K562 (cell line): ENCODE data around the gene PNMA8A. TPM values are rescaled to one million over a fixed set of nuclear protein-coding genes. Genes with fewer than 3 reads are reported as not detected.

Source experiments
- ATAC-seq: fragments of 200-7000 bp; cut with Tn5 transposase; 3 replicates; pipeline ENCODE4 v1.9.1; 2020; ENCODE audit warnings: moderate library complexity
- BruUV-seq: library from RNA; stranded (reverse); fragments of 400-500 nt; replicated peaks from 2 replicates; lab custom pipeline; 2021; lab: Mats Ljungman, UMichigan
- CTCF ChIA-PET: fragments of 300-600 bp; formaldehyde crosslinking; extraction: SDS; loops from one replicate; lab custom pipeline; 2021; ENCODE audit warnings: low intra/inter-chr PET ratio; lab: Yijun Ruan, JAX
- POLR2A ChIA-PET: fragments of 300-600, 350-650 bp; sonication (Branson Sonifier 250); formaldehyde crosslinking; extraction: SDS; loops from one replicate; lab custom pipeline; 2021; ENCODE audit warnings: antibody characterized with exemption, inconsistent platforms; lab: Yijun Ruan, JAX
- DNase-seq, 4 experiments: peaks; one replicate each; pipeline versions ENCODE4 v3.0.0 to v3.0.0-alpha.2; 2011 to 2018; ENCODE audit warnings: low spot score in 3 of 4, mixed read lengths in 3 of 4; ENCODE audit errors: extremely low read depth in 1 of 4
- FAIRE-seq: peaks from 2 replicates; lab custom pipeline; 2011; peaks lifted over from hg19 to GRCh38; lab: Jason Lieb, UNC
- H2AFZ ChIP-seq: 2 replicates; pipeline ENCODE4 v1.6.0; 2011; ENCODE audit warnings: low read depth, low read length, control low read depth, inconsistent platforms
- H3K27ac ChIP-seq: fragments of 200-600 bp; 3 replicates; pipeline ENCODE4 v1.8.0; 2011; ENCODE audit warnings: low read depth, mild to moderate bottlenecking, control low read depth, inconsistent platforms, low read length, moderate library complexity, mixed read lengths; ENCODE audit errors: extremely low read depth
- H3K27me3 ChIP-seq, 2 experiments: fragments of 300-600 bp in 1 of 2; 2 replicates in 1 of 2; 3 replicates in 1 of 2; pipeline versions ENCODE4 v1.6.0 to v1.8.0; 2011; ENCODE audit warnings: inconsistent platforms in 2 of 2, low read length in 2 of 2, mild to moderate bottlenecking in 1 of 2, mixed read lengths in 1 of 2, moderate library complexity in 1 of 2; ENCODE audit not compliant: control insufficient read depth in 2 of 2, insufficient read depth in 2 of 2
- H3K36me3 ChIP-seq: fragments of 300-600 bp; 3 replicates; pipeline ENCODE4 v1.8.0; 2011; ENCODE audit warnings: mild to moderate bottlenecking, low read length, inconsistent platforms; ENCODE audit not compliant: control insufficient read depth, insufficient read depth
- H3K4me1 ChIP-seq, 2 experiments: fragments of 200-600 bp in 1 of 2; replicated peaks in 1 of 2; 2 replicates in 1 of 2; 3 replicates in 1 of 2; pipeline versions ENCODE4 v1.5.1 to v1.8.0; 2011; ENCODE audit warnings: inconsistent platforms in 2 of 2, low read length in 2 of 2, mild to moderate bottlenecking in 1 of 2, mixed read lengths in 1 of 2, moderate library complexity in 1 of 2; ENCODE audit not compliant: control insufficient read depth in 2 of 2, insufficient read depth in 2 of 2
- H3K4me2 ChIP-seq: 2 replicates; pipeline ENCODE4 v1.6.1; 2011; ENCODE audit warnings: low read length, control low read depth, inconsistent platforms, mixed read lengths; ENCODE audit not compliant: insufficient read depth
- H3K4me3 ChIP-seq: fragments of 200-600 bp; sonication (generic), shearing (Covaris generic); 2 replicates; pipeline ENCODE4 v1.5.1; 2016; ENCODE audit warnings: control low read depth, inconsistent platforms
- H3K79me2 ChIP-seq: fragments of 200-600 bp; 3 replicates; pipeline ENCODE4 v1.8.0; 2011; ENCODE audit warnings: low read length, inconsistent platforms; ENCODE audit not compliant: control insufficient read depth, insufficient read depth
- H3K9ac ChIP-seq, 2 experiments: 2 replicates each; pipeline versions ENCODE4 v1.6.0 to v1.6.1; 2011; ENCODE audit warnings: low read depth in 2 of 2, low read length in 2 of 2, control low read depth in 1 of 2, inconsistent platforms in 1 of 2, mild to moderate bottlenecking in 1 of 2, mixed read lengths in 1 of 2; ENCODE audit not compliant: insufficient read depth in 1 of 2
- H3K9me1 ChIP-seq: one replicate; pipeline ENCODE4 v1.6.0; 2011; ENCODE audit warnings: inconsistent platforms, mild to moderate bottlenecking, low read length, moderate library complexity; ENCODE audit not compliant: control insufficient read depth, insufficient read depth
- H3K9me3 ChIP-seq: replicated peaks from 2 replicates; pipeline ENCODE4 v1.5.1; 2011; ENCODE audit warnings: low read depth, low read length, inconsistent platforms; ENCODE audit not compliant: control insufficient read depth, insufficient read depth
- H4K20me1 ChIP-seq: replicated peaks from 2 replicates; pipeline ENCODE4 v1.6.1; 2011; ENCODE audit warnings: low read length, inconsistent platforms, mixed read lengths; ENCODE audit not compliant: control insufficient read depth, insufficient read depth
- ATF1 ChIP-seq, 2 experiments: fragments of 450-650 bp in 1 of 2; IDR thresholded peaks; 2 replicates each; pipeline ENCODE4 v1.6.1; 2016; ENCODE audit warnings: missing compliant biosample characterization in 1 of 2, missing genetic modification characterization in 1 of 2
- CSDE1 ChIP-seq, 2 experiments: fragments of 450-650 bp; IDR thresholded peaks; 2 replicates each; pipeline ENCODE4 v1.6.1; 2016; ENCODE audit warnings: mild to moderate bottlenecking in 1 of 2
- IFI16 ChIP-seq: fragments of 250-450 bp; sonication (Bioruptor Pico); IDR thresholded peaks from 2 replicates; pipeline ENCODE4 v2.1.2; 2022; ENCODE audit warnings: mild to moderate bottlenecking, inconsistent platforms
- MCM7 ChIP-seq, 2 experiments: fragments of 450-650 bp; IDR thresholded peaks; 2 replicates each; pipeline ENCODE4 v1.6.1; 2016 to 2018
- NFATC3 ChIP-seq: fragments of 450-650 bp; IDR thresholded peaks from 2 replicates; pipeline ENCODE4 v1.6.1; 2017; ENCODE audit warnings: mild to moderate bottlenecking
- TSHZ1 ChIP-seq: fragments of 250-450 bp; sonication (Bioruptor Pico); IDR thresholded peaks from 2 replicates; pipeline ENCODE4 v1.4.0; 2020; ENCODE audit warnings: mild to moderate bottlenecking, moderate library complexity
- YBX1 ChIP-seq: fragments of 450-650 bp; IDR thresholded peaks from 2 replicates; pipeline ENCODE4 v1.7.1; 2016; ENCODE audit warnings: mild to moderate bottlenecking
- ZNF609 ChIP-seq: sonication (generic); formaldehyde crosslinking; IDR thresholded peaks from 2 replicates; pipeline ENCODE4 v1.8.1; 2023; ENCODE audit warnings: missing genetic modification reagents, mild to moderate bottlenecking, borderline replicate concordance
- WGBS: fragments of 100-300 bp; shearing (Covaris generic); methylation state at CpG from one replicate; pipeline ENCODE4 v1.1.6; 2016; ENCODE audit warnings: low coverage, mixed read lengths; ENCODE audit not compliant: insufficient coverage; ENCODE audit errors: missing lambda C conversion rate; 5-methylcytosine and 5-hydroxymethylcytosine counted together
- in situ Hi-C: fragments of 300-500 bp; cut with MboI; formaldehyde crosslinking; loops from 4 replicates; pipeline ENCODE4 v1.15.0; 2018; ENCODE audit warnings: inconsistent platforms, mixed read lengths
- intact Hi-C: fragments of 100-400 bp; cut with micrococcal nuclease; formaldehyde crosslinking; loops from 2 replicates; pipeline ENCODE4 v1.14.2; 2022
- polyA plus RNA-seq, 8 experiments: library from polyadenylated mRNA; depleted of rRNA in 4 of 8; stranded (reverse) in 5 of 8; unstranded in 3 of 8; fragments of >200 nt; fragmentation: Nextera tagmentation in 2 of 8; fragmentation: Illumina TruSeq in 1 of 8; extraction: Ambion mirVana in 2 of 8; extraction: Trizol in 1 of 8; gene quantifications; 2 replicates each; pipeline versions ENCODE4 v1.2.1 to v1.2.3, GENCODE V29; 2011 to 2014; ENCODE audit warnings: inconsistent platforms in 1 of 8, missing spikeins in 1 of 8
- total RNA-seq, 7 experiments: library from RNA; depleted of rRNA in 6 of 7; stranded (reverse); fragments of >200 nt in 6 of 7; fragmentation: Illumina TruSeq in 2 of 7; extraction: Trizol in 2 of 7; gene quantifications; 2 replicates each; pipeline versions ENCODE4 v1.2.1 to v1.2.3, GENCODE V29; 2011 to 2021; ENCODE audit warnings: low replicate concordance in 1 of 7

PNMA8A gene
- total and polyA plus RNA-seq, 9 of the 15 experiments (the other 6 are each of a cell fraction or from before 2014, with no cell fraction given): 6.6 to 23.8 (median 14.9) TPM

GRCh38 chr19:46449228-46449627 lies 22.1 kb downstream of the PNMA8A start:
- Histone ChIP-seq H2AFZ (no peak overlapping the region), H3K4me2 (no peak overlapping the region), H3K36me3 (no peaks in the 10 kb centered on the region), H3K4me3 (no peak overlapping the region), H4K20me1 (no peaks in the 10 kb centered on the region), H3K79me2 (no peaks in the 10 kb centered on the region), H3K9ac (no peak overlapping the region), H3K9me1 (no peaks in the 10 kb centered on the region), H3K4me1 (no peaks in the 10 kb centered on the region), H3K27me3 (peaks cover 18 to 34% of the 10 kb centered on the region in 2 experiments), H3K27ac (no peak overlapping the region), H3K9me3 (peaks cover 2% of the 10 kb centered on the region)
- in situ Hi-C loops (no loop called here), intact Hi-C loops (no loop called here)
- TF ChIP-seq YBX1 (no peak), CSDE1 (IDR thresholded peaks at IDR 0.05) (no peak), ATF1 (CRISPR knock-in tag; IDR thresholded peaks at IDR 0.05) (no peak), ATF1 (tag; IDR thresholded peaks at IDR 0.05) (no peak), IFI16 (CRISPR knock-in tag) (no peak), MCM7 (IDR thresholded peaks at IDR 0.05) (no peak), ZNF609 (CRISPR knock-in tag) (no peak), TSHZ1 (CRISPR knock-in tag) (no peak), NFATC3 (no peak)
- CTCF ChIA-PET: no interaction called here
- POLR2A ChIA-PET: interaction anchor here (0.6 kb wide), 1 partner anchor 14 kb away, joined by 3 read pairs; no protein-coding TSS in a partner anchor
- FAIRE-seq: no peak
- WGBS: 4% methylated on average over 7 of the region's 7 CpGs
- BruUV-seq: no TSS peak
- DNase-seq: no peak
- no peak for ATAC-seq
